H1 (cell line): Measurements from ENCODE around the gene ZNF738. TPM values are rescaled to one million over a fixed set of nuclear protein-coding genes. Genes with fewer than 3 reads are reported as not detected.
A peak's percentile ranks its signal among the peaks of the same experiment; 100 is the strongest.

Experiments used
- CHD1 ChIP-seq: IDR thresholded peaks from 2 replicates; pipeline ENCODE4 v1.6.1; 2012; ENCODE audit warnings: low read depth, low read length, improper control_type of control experiment
- CHD2 ChIP-seq: IDR thresholded peaks from 2 replicates; pipeline ENCODE4 v1.6.1; 2012; ENCODE audit warnings: low read length, improper control_type of control experiment
- KDM4A ChIP-seq: IDR thresholded peaks from one replicate; pipeline ENCODE4 v1.7.1; 2012; ENCODE audit warnings: low read depth, mild to moderate bottlenecking, moderate library complexity, low read length, inconsistent platforms; ENCODE audit not compliant: severe bottlenecking
- PHF8 ChIP-seq: fragments of 200-600 bp; sonication (generic); conservative IDR thresholded peaks from 2 replicates; pipeline ENCODE4 v1.7.1; 2012; ENCODE audit warnings: low read depth, mild to moderate bottlenecking, inconsistent platforms, low read length, moderate library complexity
- POLR2A ChIP-seq, 2 experiments: IDR thresholded peaks; 1 replicate in 1 of 2; 2 replicates in 1 of 2; pipeline ENCODE4 v1.6.1; 2011; ENCODE audit warnings: low read depth in 2 of 2, low read length in 2 of 2, mild to moderate bottlenecking in 2 of 2; ENCODE audit errors: control extremely low read depth in 1 of 2
- SAP30 ChIP-seq: fragments of 300-600 bp; sonication (generic); IDR thresholded peaks from 2 replicates; pipeline ENCODE4 v1.7.1; 2012; ENCODE audit warnings: low read length, moderate library complexity, mild to moderate bottlenecking, inconsistent platforms; ENCODE audit not compliant: insufficient read depth, insufficient replicate concordance
- SIRT6 ChIP-seq: IDR thresholded peaks from one replicate; pipeline ENCODE4 v1.7.1; 2012; ENCODE audit warnings: low read length, inconsistent platforms
- SP1 ChIP-seq: IDR thresholded peaks from 2 replicates; pipeline ENCODE4 v1.6.1; 2011; ENCODE audit warnings: low read depth, low read length
- TAF1 ChIP-seq: IDR thresholded peaks from 2 replicates; pipeline ENCODE4 v1.6.1; 2011; ENCODE audit warnings: mild to moderate bottlenecking, low read depth, low read length
- TAF7 ChIP-seq: optimal IDR thresholded peaks from 2 replicates; pipeline ENCODE3; 2011; ENCODE audit warnings: low read depth, mild to moderate bottlenecking, inconsistent platforms, low read length, moderate library complexity, borderline replicate concordance
- TCF12 ChIP-seq: IDR thresholded peaks from 2 replicates; pipeline ENCODE4 v1.6.1; 2011; ENCODE audit warnings: low read depth, mild to moderate bottlenecking, low read length
- USF2 ChIP-seq: IDR thresholded peaks from 2 replicates; pipeline ENCODE4 v1.6.1; 2011; ENCODE audit warnings: low read length, improper control_type of control experiment
- polyA plus RNA-seq, 7 experiments: library from polyadenylated mRNA; depleted of rRNA in 3 of 7; stranded (reverse) in 5 of 7; unstranded in 2 of 7; fragments of >200 nt in 5 of 7; fragments of 200-250 nt in 2 of 7; gene quantifications; 1 replicate in 5 of 7; 2 replicates in 1 of 7; 4 replicates in 1 of 7; pipeline versions ENCODE4 v1.2.1 to v1.2.3, GENCODE V29; 2011 to 2013; ENCODE audit warnings: missing spikeins in 2 of 7, mixed read lengths in 2 of 7
- total RNA-seq: library from RNA; stranded (reverse); fragmentation: NEBNext Ultra II Directional; extraction: Animal tissue kit (Norgen Biotek cat#: 25700); gene quantifications from 2 replicates; pipeline ENCODE4 v1.2.1, GENCODE V29; 2021

The ZNF738 gene
- total and polyA plus RNA-seq, 2 of the 8 experiments (the other 6 are each of a cell fraction or from before 2014, with no cell fraction given): 78.1 to 148 TPM

GRCh38 chr19:21396893-21397572, 38.2 kb downstream of the ZNF738 start, which contains the start of gene ZNF493 (continued):
- TF ChIP-seq SAP30 (peak; percentile 42), PHF8 (peak; percentile 82), TAF7 (peak; percentile 83), SIRT6 (no peak), TAF1 (peak; percentile 95), KDM4A (peak; percentile 80), SP1 (peak; percentile 94), CHD1 (no peak), USF2 (no peak), POLR2A (IDR thresholded peaks at IDR 0.05; ENCODE audit: control extremely low read depth in 1 of 2, low read depth in 2 of 2, low read length in 2 of 2) (peak; percentile 87 to 97), TCF12 (no peak), CHD2 (peak; percentile 81)
